Breast epithelium (tissue), 3 donors: ENCODE measurements around the gene KIDINS220.

Experiments
- CTCF ChIP-seq, 3 donors: fragments of 450-650 bp; IDR thresholded peaks; one replicate each; pipeline ENCODE4 v1.5.1; 2016 to 2017; ENCODE audit warnings: antibody characterized with exemption in 3 of 3, mild to moderate bottlenecking in 3 of 3, moderate library complexity in 3 of 3
- POLR2A ChIP-seq: fragments of 450-650 bp; IDR thresholded peaks from one replicate; pipeline ENCODE4 v1.6.1; 2016; ENCODE audit warnings: antibody characterized with exemption, mild to moderate bottlenecking, moderate library complexity
- POLR2AphosphoS5 ChIP-seq, 3 donors: sonication (generic); formaldehyde crosslinking; IDR thresholded peaks; one replicate each; pipeline ENCODE4 v1.6.1; 2017; ENCODE audit warnings: antibody characterized with exemption in 3 of 3

- TF ChIP-seq CTCF (IDR thresholded peaks at IDR 0.05) (no peak), POLR2A (no peak), POLR2AphosphoS5 (IDR thresholded peaks at IDR 0.05) (no peak)
Measured at GRCh38 chr2:8806885-8807704, 30.3 kb downstream of the KIDINS220 start.
